Measurements from ENCODE around the gene LRP6.

DNA sequence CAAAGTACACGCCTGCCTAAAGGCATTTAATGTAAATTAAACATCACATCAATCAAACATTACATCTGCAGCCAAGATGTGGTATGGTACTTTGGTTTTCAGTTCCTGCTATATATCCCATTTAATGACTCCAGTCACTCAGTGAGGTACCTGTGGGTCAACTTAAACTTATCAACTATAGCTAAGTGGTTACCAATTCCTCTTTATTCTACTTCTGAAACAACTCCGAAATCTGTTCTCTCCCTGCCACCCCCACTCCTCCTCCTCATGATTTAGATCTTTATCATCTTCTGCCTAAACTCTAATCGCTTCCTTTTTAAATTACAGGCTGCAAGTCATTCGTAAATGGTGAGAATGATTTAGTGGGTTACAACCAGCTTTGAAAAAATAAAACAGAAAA lies 138.2 kb downstream of the LRP6 start:
- no peak for TF ChIP-seq POLR2A (IDR thresholded peaks at IDR 0.05; ENCODE audit: low read length)
- TF ChIP-seq GATA1 (IDR thresholded peaks at IDR 0.05; ENCODE audit: low read depth, low read length): no peak
